ENCODE data around the gene POLR2L.

DNA sequence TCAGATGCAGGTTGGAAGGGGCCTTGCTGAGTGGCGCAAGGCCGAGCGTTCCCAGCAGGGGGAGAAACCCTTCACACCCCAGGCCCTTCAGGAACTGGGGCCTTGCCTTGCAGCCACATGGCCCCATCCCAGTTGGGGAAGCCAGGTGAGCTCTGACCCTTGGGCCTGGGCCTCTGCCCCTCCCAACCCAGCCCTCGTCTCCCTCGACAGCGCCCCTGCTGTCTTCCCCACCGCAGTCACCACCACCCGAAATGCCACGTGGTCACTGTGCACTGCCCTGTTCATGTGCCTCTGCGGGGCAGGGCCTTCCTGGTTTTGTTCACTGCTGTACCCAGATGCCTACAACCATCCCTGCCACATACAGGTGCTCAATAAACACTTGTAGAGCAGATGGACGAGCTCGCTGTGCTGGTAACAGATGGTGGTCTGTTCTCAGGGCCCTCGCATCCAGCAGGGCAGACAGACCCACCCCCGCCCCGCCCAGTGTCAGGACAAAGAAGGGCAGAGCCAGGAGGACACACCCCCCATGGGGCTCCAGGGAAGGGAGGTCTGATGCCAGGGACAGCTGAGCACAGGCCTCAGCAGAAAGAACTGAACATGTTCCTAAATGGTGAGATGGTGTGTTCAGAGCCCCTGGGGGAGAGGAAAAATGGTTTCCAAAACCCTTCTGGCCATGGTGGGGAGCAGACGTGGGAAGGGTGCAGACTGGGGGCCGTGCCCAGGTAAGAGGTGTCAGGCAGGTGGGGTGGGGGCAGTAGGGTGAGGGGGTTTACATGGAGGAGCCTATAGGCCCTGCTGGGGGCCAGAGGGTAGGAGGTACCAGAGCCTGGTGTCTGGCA is 3.7 kb downstream of the POLR2L start:
- TF ChIP-seq CTCF (IDR thresholded peaks at IDR 0.05; ENCODE audit: low read length) (no peak), EZH2 (optimal IDR thresholded peaks at IDR 0.05; ENCODE audit: low read depth, low read length) (no peak), EZH2phosphoT487 (IDR thresholded peaks at IDR 0.05; ENCODE audit: low read length) (no peak)
